Osteocyte (in vitro differentiated cells): ENCODE measurements around the gene KLK2. TPM values are rescaled to one million over a fixed set of nuclear protein-coding genes. Genes with fewer than 3 reads are reported as not detected.

Source experiments
- DNase-seq: peaks from one replicate; pipeline ENCODE4 v3.0.0; 2021; ENCODE audit warnings: mixed read lengths; ENCODE audit not compliant: unreplicated experiment; ENCODE audit errors: extremely low spot score
- H3K27ac Mint-ChIP-seq: one replicate; pipeline ENCODE4 v1.8.0; 2021; ENCODE audit warnings: mild to moderate bottlenecking, mixed read lengths; ENCODE audit not compliant: unreplicated experiment
- H3K27me3 Mint-ChIP-seq: one replicate; pipeline ENCODE4 v1.8.0; 2021; ENCODE audit warnings: mixed read lengths; ENCODE audit not compliant: unreplicated experiment
- H3K36me3 Mint-ChIP-seq: one replicate; pipeline ENCODE4 v1.8.0; 2021; ENCODE audit warnings: mixed read lengths; ENCODE audit not compliant: unreplicated experiment
- H3K4me1 Mint-ChIP-seq: one replicate; pipeline ENCODE4 v1.8.0; 2021; ENCODE audit warnings: mixed read lengths; ENCODE audit not compliant: unreplicated experiment
- H3K4me3 Mint-ChIP-seq: one replicate; pipeline ENCODE4 v1.8.0; 2021; ENCODE audit warnings: mild to moderate bottlenecking, moderate library complexity, mixed read lengths; ENCODE audit not compliant: unreplicated experiment
- H3K9me3 Mint-ChIP-seq: one replicate; pipeline ENCODE4 v1.8.0; 2021; ENCODE audit warnings: mixed read lengths; ENCODE audit not compliant: unreplicated experiment
- CTCF ChIP-seq: fragments of 200-600 bp; sonication (generic); IDR thresholded peaks from 2 replicates; pipeline ENCODE4 v1.5.0; 2021; ENCODE audit warnings: antibody characterized with exemption, mild to moderate bottlenecking, moderate library complexity
- total RNA-seq: library from RNA; stranded (reverse); gene quantifications from 2 replicates; pipeline ENCODE4 v1.2.1, GENCODE V29; 2021

The KLK2 gene
- total RNA-seq, 1 donor from 2014 or later: not detected

GRCh38 chr19:50912102-50912599 lies 38.9 kb downstream of the KLK2 start:
- DNase-seq: no peak
- no peak for TF ChIP-seq CTCF
- Mint-ChIP-seq H3K27me3 (peaks cover 2% of the 10 kb centered on the region), H3K27ac (no peak overlapping the region), H3K4me3 (no peak overlapping the region), H3K9me3 (no peaks in the 10 kb centered on the region), H3K36me3 (no peaks in the 10 kb centered on the region), H3K4me1 (no peaks in the 10 kb centered on the region)

- no peaks in the 10 kb centered on the region for H3K36me3 Mint-ChIP-seq
- no peak overlapping the region for H3K27ac Mint-ChIP-seq
- TF ChIP-seq CTCF: no peak
- no peaks in the 10 kb centered on the region for H3K9me3 Mint-ChIP-seq
- DNase-seq: no peak
- H3K4me1 Mint-ChIP-seq: no peaks in the 10 kb centered on the region
- no peak overlapping the region for H3K4me3 Mint-ChIP-seq
- peaks cover 2% of the 10 kb centered on the region for H3K27me3 Mint-ChIP-seq
Measured at GRCh38 chr19:50912727-50913716, 39.8 kb downstream of the KLK2 start.

GRCh38 chr19:50916069-50916468 lies 42.8 kb downstream of the KLK2 start:
- no peak overlapping the region for H3K27ac Mint-ChIP-seq
- H3K4me3 Mint-ChIP-seq: no peak overlapping the region
- H3K4me1 Mint-ChIP-seq: no peaks in the 10 kb centered on the region
- no peak for TF ChIP-seq CTCF
- DNase-seq: no peak
- H3K9me3 Mint-ChIP-seq: no peaks in the 10 kb centered on the region
- peaks cover 2% of the 10 kb centered on the region for H3K27me3 Mint-ChIP-seq
- no peaks in the 10 kb centered on the region for H3K36me3 Mint-ChIP-seq

- Mint-ChIP-seq H3K27ac (no peak overlapping the region), H3K4me3 (no peak overlapping the region), H3K9me3 (no peaks in the 10 kb centered on the region), H3K27me3 (peaks cover 9% of the 10 kb centered on the region), H3K36me3 (no peaks in the 10 kb centered on the region), H3K4me1 (no peaks in the 10 kb centered on the region)
- DNase-seq: no peak
- TF ChIP-seq CTCF: no peak
Measured at GRCh38 chr19:50921426-50922316, 48.4 kb downstream of the KLK2 start.
